ENCODE results near the gene ATP13A1.
A peak's percentile ranks its signal among the peaks of the same experiment; 100 is the strongest.
"Not testable (repeated sequence)": the region's sequence is repeated elsewhere in the genome, so short reads cannot be mapped to it uniquely, and the experiment has no call there.

The ATP13A1 gene

GRCh38 chr19:19663256-19664120 is at the start of gene ATP13A1:
Gene ATP13A1, minus strand, starts transcription at chr19:19663676. Its CDS starts 10 bp downstream, at chr19:19663666.
- FAIRE-seq = peak; percentile 91

GRCh38 chr19:19711934-19712828 is 48.7 kb upstream of the ATP13A1 start:
- no peak for FAIRE-seq

DNA sequence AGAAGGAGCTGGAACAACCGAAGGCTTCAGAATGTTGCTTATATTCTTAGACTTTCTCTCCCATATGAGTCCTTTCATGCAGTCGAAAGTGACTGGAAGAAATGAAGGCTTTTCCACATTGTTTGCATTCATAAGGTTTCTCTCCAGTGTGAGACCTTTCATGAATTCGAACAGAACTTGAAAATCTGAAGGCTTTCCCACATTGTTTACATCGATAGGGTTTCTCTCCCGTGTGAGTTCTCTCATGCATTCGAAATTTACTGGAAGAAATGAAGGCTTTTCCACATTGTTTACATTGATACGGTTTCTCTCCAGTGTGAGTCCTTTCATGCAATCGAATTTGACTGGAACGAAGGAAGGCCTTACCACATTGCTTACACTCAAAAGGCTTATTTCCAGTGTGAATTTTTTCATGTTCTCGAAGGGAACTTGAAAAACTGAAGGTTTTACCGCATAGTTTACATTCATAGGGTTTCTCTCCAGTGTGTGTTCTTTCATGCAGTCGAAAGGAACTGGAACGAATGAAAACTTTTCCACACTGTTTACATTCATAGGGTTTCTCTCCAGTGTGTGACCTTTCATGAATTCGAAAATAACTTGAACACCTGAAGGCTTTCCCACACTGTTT is 47.9 kb upstream of the ATP13A1 start:
- FAIRE-seq = no peak

- FAIRE-seq = no peak
Observed at GRCh38 chr19:19710506-19710905, 47.0 kb upstream of the ATP13A1 start.

- no peak for FAIRE-seq
Observed at GRCh38 chr19:19704836-19705235, 41.4 kb upstream of the ATP13A1 start.

GRCh38 chr19:19700493-19700892 is 37.0 kb upstream of the ATP13A1 start:
- not testable (repeated sequence) for FAIRE-seq

- no peak for FAIRE-seq
Observed at GRCh38 chr19:19697589-19697988, 34.1 kb upstream of the ATP13A1 start.

GRCh38 chr19:19696386-19696785 is 32.9 kb upstream of the ATP13A1 start:
- no peak for FAIRE-seq

- no peak for FAIRE-seq
Observed at GRCh38 chr19:19691683-19692082, 28.2 kb upstream of the ATP13A1 start.

- not testable (repeated sequence) for FAIRE-seq
Observed at GRCh38 chr19:19689023-19689422, 25.5 kb upstream of the ATP13A1 start.

DNA sequence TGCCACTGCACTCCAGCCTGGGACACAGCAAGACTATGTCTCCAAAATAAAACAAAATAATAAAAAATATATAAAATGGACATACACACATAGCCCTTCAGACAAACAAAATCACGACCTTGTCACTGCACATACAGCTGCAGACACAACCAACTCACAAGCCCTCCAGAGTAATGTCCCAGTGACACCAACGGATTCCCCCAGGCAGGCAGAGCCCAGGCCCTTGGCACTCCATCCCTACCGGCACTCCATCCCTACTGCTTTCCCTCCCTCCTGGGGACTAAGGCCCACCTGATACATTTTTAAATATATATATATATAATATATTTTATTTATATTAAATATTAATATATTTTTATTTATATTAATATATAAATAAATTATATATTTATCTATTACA is 23.6 kb upstream of the ATP13A1 start:
- FAIRE-seq = no peak

GRCh38 chr19:19686580-19686979 is 23.1 kb upstream of the ATP13A1 start:
- FAIRE-seq = no peak

GRCh38 chr19:19686119-19686518 is 22.6 kb upstream of the ATP13A1 start:
- FAIRE-seq = not testable (repeated sequence)

DNA sequence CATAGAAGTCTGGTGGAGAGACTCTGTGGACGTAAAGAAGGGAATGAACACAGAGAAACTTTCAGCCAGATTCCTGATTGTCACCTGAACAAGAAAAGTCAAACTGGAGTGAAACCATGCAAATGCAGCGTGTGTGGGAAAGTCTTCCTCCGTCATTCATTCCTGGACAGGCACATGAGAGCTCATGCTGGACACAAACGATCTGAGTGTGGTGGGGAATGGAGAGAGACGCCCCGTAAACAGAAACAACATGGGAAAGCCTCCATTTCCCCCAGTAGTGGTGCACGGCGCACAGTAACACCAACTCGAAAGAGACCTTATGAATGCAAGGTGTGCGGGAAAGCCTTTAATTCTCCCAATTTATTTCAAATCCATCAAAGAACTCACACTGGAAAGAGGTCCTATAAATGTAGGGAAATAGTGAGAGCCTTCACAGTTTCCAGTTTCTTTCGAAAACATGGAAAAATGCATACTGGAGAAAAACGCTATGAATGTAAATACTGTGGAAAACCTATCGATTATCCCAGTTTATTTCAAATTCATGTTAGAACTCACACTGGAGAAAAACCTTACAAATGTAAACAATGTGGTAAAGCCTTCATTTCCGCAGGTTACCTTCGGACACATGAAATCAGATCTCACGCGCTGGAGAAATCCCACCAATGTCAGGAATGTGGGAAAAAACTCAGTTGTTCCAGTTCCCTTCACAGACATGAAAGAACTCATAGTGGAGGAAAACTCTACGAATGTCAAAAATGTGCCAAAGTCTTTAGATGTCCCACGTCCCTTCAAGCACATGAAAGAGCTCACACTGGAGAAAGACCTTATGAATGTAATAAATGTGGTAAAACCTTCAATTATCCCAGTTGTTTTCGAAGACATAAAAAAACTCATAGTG is 15.9 kb upstream of the ATP13A1 start:
- FAIRE-seq = no peak

DNA sequence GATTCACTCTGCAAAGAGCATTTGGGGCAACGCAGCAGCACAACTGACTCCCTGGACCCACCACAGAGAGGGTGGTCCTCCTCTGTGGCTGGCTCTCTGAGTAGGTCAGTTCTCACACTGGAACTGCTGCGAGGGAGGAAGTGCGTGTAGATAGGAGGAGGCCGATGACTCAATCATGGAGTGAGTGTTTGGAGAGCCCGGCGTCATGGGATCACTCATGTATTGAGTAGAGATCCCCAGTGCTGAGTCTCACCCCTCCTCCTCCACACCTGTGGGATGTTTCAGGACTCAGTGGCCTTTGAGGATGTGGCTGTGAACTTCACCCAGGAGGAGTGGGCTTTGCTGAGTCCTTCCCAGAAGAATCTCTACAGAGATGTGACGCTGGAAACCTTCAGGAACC is 14.1 kb upstream of the ATP13A1 start:
- FAIRE-seq = no peak

GRCh38 chr19:19674315-19674714 is 10.8 kb upstream of the ATP13A1 start:
- FAIRE-seq = no peak

- FAIRE-seq = no peak
Observed at GRCh38 chr19:19672816-19673215, 9.3 kb upstream of the ATP13A1 start.

DNA sequence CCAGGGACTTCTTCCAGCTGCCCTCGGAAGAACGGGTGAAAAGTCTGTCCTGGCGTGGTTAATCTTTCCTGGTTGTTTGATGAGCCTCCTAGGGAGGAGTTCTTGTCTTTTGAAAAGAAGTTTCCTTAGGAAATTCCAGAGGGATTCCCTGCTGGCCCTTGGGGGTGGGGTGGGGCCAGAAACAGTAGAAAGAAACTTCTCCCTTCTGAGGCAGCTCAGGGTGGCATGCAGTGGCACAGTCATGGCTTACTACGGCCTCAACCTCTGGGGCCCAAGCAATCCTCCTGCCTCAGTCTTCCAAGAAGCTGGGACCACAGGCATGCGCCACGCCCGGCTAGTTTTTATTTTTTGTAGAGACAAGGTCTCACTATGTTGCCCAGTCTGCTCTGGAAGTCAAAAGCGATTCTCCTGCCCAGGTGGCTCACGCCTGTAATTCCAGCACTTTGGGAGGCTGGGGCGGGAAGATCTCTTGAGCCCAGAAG is 6.6 kb upstream of the ATP13A1 start:
- no peak for FAIRE-seq

- FAIRE-seq = peak; percentile 94
Observed at GRCh38 chr19:19668230-19669012, 4.9 kb upstream of the ATP13A1 start, which contains the start of gene ZNF101. Gene ZNF101, plus strand, starts transcription at chr19:19668839. Its CDS starts 125 bp downstream, at chr19:19668964.

DNA sequence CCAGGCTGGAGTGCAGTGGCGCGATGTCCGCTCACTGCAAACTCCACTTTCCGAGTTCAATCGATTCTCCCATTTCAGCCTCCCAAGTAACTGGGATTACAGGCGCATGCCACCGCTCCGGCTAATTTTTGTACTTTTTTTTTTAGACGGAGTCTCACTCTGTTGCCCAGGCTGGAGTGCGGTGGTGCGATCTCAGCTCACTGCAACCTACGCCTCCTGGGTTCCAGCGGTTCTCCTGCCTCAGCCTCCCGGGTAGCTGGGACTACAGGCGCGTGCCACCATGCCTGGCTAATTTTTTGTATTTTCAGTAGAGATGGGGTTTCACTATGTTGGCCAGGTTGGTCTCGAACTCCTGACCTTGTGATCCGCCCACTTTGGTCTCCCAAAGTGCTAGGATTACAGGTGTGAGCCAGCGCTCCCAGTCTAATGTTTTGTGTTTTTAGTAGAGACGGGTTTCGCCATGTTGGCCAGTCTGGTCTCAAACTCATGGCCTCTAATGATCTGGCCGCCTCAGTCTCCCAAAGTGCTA is 2.0 kb upstream of the ATP13A1 start:
- FAIRE-seq = not testable (repeated sequence)

- FAIRE-seq = no peak
Observed at GRCh38 chr19:19662871-19663255, 613 bp downstream of the ATP13A1 start.
